Heart left ventricle (tissue), 16 donors: ENCODE data around the gene SPTB. TPM values are rescaled to one million over a fixed set of nuclear protein-coding genes. Genes with fewer than 3 reads are reported as not detected.
"Not testable (repeated sequence)": the region's sequence is repeated elsewhere in the genome, so short reads cannot be mapped to it uniquely, and the experiment has no call there.

Experiments
- ATAC-seq, 4 donors: fragments of 200-7000 bp; cut with Tn5 transposase; one replicate each; pipeline ENCODE4 v1.9.1; 2020 to 2022; ENCODE audit warnings: moderate library complexity in 4 of 4, mild to moderate bottlenecking in 3 of 4, moderate number of reproducible peaks in 1 of 4
- DNase-seq, 5 donors: peaks; one replicate each; pipeline ENCODE4 v3.0.0-alpha.2; 2020
- H3K27ac ChIP-seq, 12 donors: fragments of 200-600 bp; sonication (generic) in 4 of 12; one replicate each; pipeline versions ENCODE4 v1.5.0 to v1.8.0; 2016 to 2022; ENCODE audit warnings: mild to moderate bottlenecking in 2 of 12
- H3K27me3 ChIP-seq, 9 donors: fragments of 200-600 bp; sonication (generic) in 2 of 9; one replicate each; pipeline versions ENCODE4 v1.5.1 to v1.8.0; 2016 to 2022; ENCODE audit warnings: mild to moderate bottlenecking in 3 of 9
- H3K36me3 ChIP-seq, 9 donors: fragments of 200-600 bp; sonication (generic) in 2 of 9; one replicate each; pipeline versions ENCODE4 v1.5.0 to v1.8.0; 2018 to 2022; ENCODE audit warnings: mild to moderate bottlenecking in 2 of 9
- H3K4me1 ChIP-seq, 12 donors: fragments of 200-600 bp; sonication (generic) in 4 of 12; one replicate each; pipeline versions ENCODE4 v1.5.0 to v1.8.0; 2016 to 2022; ENCODE audit warnings: mild to moderate bottlenecking in 3 of 12
- H3K4me3 ChIP-seq, 12 donors: fragments of 200-600 bp; sonication (generic) in 4 of 12; one replicate each; pipeline versions ENCODE4 v1.5.0 to v1.8.0; 2017 to 2022; ENCODE audit warnings: mild to moderate bottlenecking in 9 of 12, moderate library complexity in 4 of 12
- H3K9me3 ChIP-seq, 12 donors: fragments of 200-600 bp; sonication (generic) in 4 of 12; one replicate each; pipeline versions ENCODE4 v1.5.0 to v1.8.0; 2016 to 2022; ENCODE audit warnings: mild to moderate bottlenecking in 1 of 12
- CTCF ChIP-seq, 12 donors: fragments of 200-600 bp; sonication (generic) in 4 of 12; IDR thresholded peaks; one replicate each; pipeline versions ENCODE4 v1.5.0 to v1.8.0; 2018 to 2022; ENCODE audit warnings: antibody characterized with exemption in 12 of 12, mild to moderate bottlenecking in 5 of 12
- POLR2A ChIP-seq, 2 donors: fragments of 450-650 bp; IDR thresholded peaks; one replicate each; pipeline ENCODE4 v1.6.1; 2017; ENCODE audit warnings: antibody characterized with exemption in 2 of 2, mild to moderate bottlenecking in 2 of 2, moderate library complexity in 2 of 2
- WGBS, 4 donors: extraction: QIAGEN DNeasy Blood & Tissue Kit in 2 of 4; methylation state at CpG; one replicate each; pipeline versions ENCODE4 v1.1.5 to v1.1.7; 2013 to 2018; 5-methylcytosine and 5-hydroxymethylcytosine counted together
- intact Hi-C, 10 donors: fragments of 100-400 bp; cut with DNase I; formaldehyde crosslinking; loops; one replicate each; pipeline versions ENCODE4 v1.11.1 to v1.14.2; 2022
- polyA plus RNA-seq, 2 donors: library from polyadenylated mRNA; stranded (reverse); fragments of 200-250 nt; gene quantifications; one replicate each; pipeline ENCODE4 v1.2.3, GENCODE V29; 2013
- total RNA-seq, 9 donors: library from RNA; depleted of rRNA in 2 of 9; stranded (reverse); fragments of >200 nt in 2 of 9; fragmentation: NEBNext Ultra II Directional in 3 of 9; extraction: Animal tissue kit (Norgen Biotek cat#: 25700) in 3 of 9; gene quantifications; one replicate each; pipeline versions ENCODE4 v1.1.0 to v1.2.4, GENCODE V29; 2016 to 2023
- donor health status: ischemic (EF 13 %, LVEDD 7.1; RV severe dilation, severe dysfunction).
- donor health status: healthy with polysubstance abuse.
- donor health status: DM: no; HTN: yes; CAD: no.
- donor health status: DM: no; HTN: no; CAD: no.
- donor health status: ischemic (EF 25% LVEDD 6.9; RV normal size, moderate dysfunction).
- donor health status: ischemic (EF 25% LVEDD 5.7; RV mildly dilated, moderate dysfunction).
- donor health status: healthy.
- donor health status: DM: yes; HTN: yes; CAD: no.
- donor health status: ischemic (EF 35%, LVEDD 5.7; RV mildly dilated, moderate dysfunction).
- donor health status: nonischemic (EF 11% LVEDD 7.7; RV severe dilation, severe dysfunction).
- donor health status: DM: yes; HTN: yes; CAD: no.
- donor health status: PGD.
- donor health status: ischemic (EF 29% LVEDD 5.4; RV normal size, mild dysfunction).
- donor health status: nonischemic (EF 23%, LVEDD 6.1; RV moderate dilation, normal function).

Gene SPTB
- total and polyA plus RNA-seq, 11 donors: 60.3 to 195 (median 92.6) TPM

- peak in 3 of 4 donors; percentile 7 to 67 (median 61) for ATAC-seq
- TF ChIP-seq CTCF (IDR thresholded peaks at IDR 0.05): no peak
- TF ChIP-seq POLR2A (IDR thresholded peaks at IDR 0.05): no peak
- intact Hi-C loops: loop anchor here in 2 of 10 donors (10.0 kb wide), 2 partner anchors 168 to 178 kb away; partner anchors contain the start of genes FNTB (in 1 of the 2) and RAB15 (in 1 of the 2)
- Histone ChIP-seq H3K36me3 (peaks cover 0 to 21% (median 6%) of the 10 kb centered on the region in 9 donors), H3K4me3 (no peak overlapping the region), H3K4me1 (peaks cover 0 to 25% (median 15%) of the 10 kb centered on the region in 12 donors), H3K9me3 (no peaks in the 10 kb centered on the region), H3K27ac (peak overlapping the region in 11 of 12 donors; percentile 34 to 81 (median 66)), H3K27me3 (no peaks in the 10 kb centered on the region)
- peak in 1 of 5 donors; percentile 50 for DNase-seq
- WGBS, 4 donors: 63 to 73% (median 67%) methylated on average over 9 of the region's 9 CpGs
Measured at GRCh38 chr14:64806202-64806861, 73.4 kb downstream of the SPTB start.

GRCh38 chr14:64805646-64806045 is 74.1 kb downstream of the SPTB start:
- H3K27me3 ChIP-seq, DNase-seq, H3K4me3 ChIP-seq, ATAC-seq, H3K9me3 ChIP-seq: not testable (repeated sequence)
- Histone ChIP-seq H3K36me3 (peaks cover 0 to 26% (median 6%) of the 10 kb centered on the region in 9 donors), H3K27ac (peak overlapping the region in 10 of 12 donors; percentile 34 to 81 (median 69)), H3K4me1 (peaks cover 0 to 25% (median 15%) of the 10 kb centered on the region in 12 donors)
- WGBS, 4 donors: 87 to 94% (median 92%) methylated on average over 3 of the region's 3 CpGs
- intact Hi-C loops: loop anchor here in 2 of 10 donors (10.0 kb wide), 2 partner anchors 169 to 179 kb away; partner anchors contain the start of genes FNTB (in 1 of the 2) and RAB15 (in 1 of the 2)

- TF ChIP-seq CTCF (IDR thresholded peaks at IDR 0.05) (no peak), POLR2A (IDR thresholded peaks at IDR 0.05) (no peak)
- no peaks in the 10 kb centered on the region for H3K9me3 ChIP-seq
- peaks cover 0 to 31% (median 16%) of the 10 kb centered on the region in 12 donors for H3K4me1 ChIP-seq
- H3K27ac ChIP-seq: no peak overlapping the region
- H3K36me3 ChIP-seq: peaks cover 0 to 23% (median 6%) of the 10 kb centered on the region in 9 donors
- no peak overlapping the region for H3K4me3 ChIP-seq
- ATAC-seq: no peak
- no peaks in the 10 kb centered on the region for H3K27me3 ChIP-seq
- WGBS, 4 donors: 89 to 93% (median 92%) methylated on average over 12 of the region's 12 CpGs
- DNase-seq: no peak
- intact Hi-C loops: loop anchor here in 4 of 10 donors (5.0 to 10.0 kb wide), 4 partner anchors 82 to 180 kb away; partner anchors contain the start of genes FNTB (in 1 of the 4) and RAB15 (in 1 of the 4)
Measured at GRCh38 chr14:64804754-64805260, 74.9 kb downstream of the SPTB start.

GRCh38 chr14:64801800-64802199 is 77.9 kb downstream of the SPTB start:
- Histone ChIP-seq H3K4me3 (no peak overlapping the region), H3K27ac (no peak overlapping the region), H3K9me3 (no peaks in the 10 kb centered on the region), H3K27me3 (no peaks in the 10 kb centered on the region), H3K36me3 (peaks cover 0 to 39% (median 15%) of the 10 kb centered on the region in 9 donors), H3K4me1 (peaks cover 0 to 18% (median 7%) of the 10 kb centered on the region in 12 donors)
- intact Hi-C loops: loop anchor here in 4 of 10 donors (5.0 to 10.0 kb wide), 4 partner anchors 86 to 183 kb away; partner anchors contain the start of genes FNTB (in 1 of the 4) and RAB15 (in 1 of the 4)
- DNase-seq: no peak
- no peak for ATAC-seq
- TF ChIP-seq CTCF (IDR thresholded peaks at IDR 0.05) (peak in 9 of 12 donors; percentile 7 to 46 (median 29)), POLR2A (IDR thresholded peaks at IDR 0.05) (no peak)
- 92 to 100% (median 98%) methylated on average over 1 of the region's 1 CpG for WGBS, 4 donors
